ENCODE measurements around the gene TAX1BP3. TPM values are rescaled to one million over a fixed set of nuclear protein-coding genes. Genes with fewer than 3 reads are reported as not detected.
A peak's percentile ranks its signal among the peaks of the same experiment; 100 is the strongest.

Gene TAX1BP3
- total and polyA plus RNA-seq, 2 of the 13 experiments (the other 11 are each of a cell fraction or from before 2014, with no cell fraction given): 16.7 to 45.1 TPM

- TF ChIP-seq SUZ12 (IDR thresholded peaks at IDR 0.05; ENCODE audit: low read depth, low read length) (no peak), ARNTL (CRISPR knock-in tag; IDR thresholded peaks at IDR 0.05) (peak; percentile 32; the same call in 1 of the 2 replicates), RFXANK (CRISPR knock-in tag; IDR thresholded peaks at IDR 0.05) (no peak), BORCS8-MEF2B (CRISPR knock-in tag; IDR thresholded peaks at IDR 0.05) (peak; percentile 24; the same call in 1 of the 2 replicates), ZNF782 (CRISPR knock-in tag; IDR thresholded peaks at IDR 0.05; ENCODE audit: borderline replicate concordance) (no peak), ZNF382 (CRISPR knock-in tag; IDR thresholded peaks at IDR 0.05; ENCODE audit: borderline replicate concordance) (no peak), PREB (CRISPR knock-in tag; IDR thresholded peaks at IDR 0.05) (no peak), ZSCAN21 (CRISPR knock-in tag; IDR thresholded peaks at IDR 0.05; ENCODE audit: borderline replicate concordance) (no peak), ZBTB3 (CRISPR knock-in tag; IDR thresholded peaks at IDR 0.05; ENCODE audit: borderline replicate concordance, low read depth) (no peak), PAXIP1 (CRISPR knock-in tag; conservative IDR thresholded peaks at IDR 0.05) (peak; percentile 80), ZNF326 (CRISPR knock-in tag; IDR thresholded peaks at IDR 0.05; ENCODE audit: borderline replicate concordance) (no peak), RFX5 (IDR thresholded peaks at IDR 0.05; ENCODE audit: low read depth, low read length) (no peak), ZSCAN9 (CRISPR knock-in tag; IDR thresholded peaks at IDR 0.05; ENCODE audit: borderline replicate concordance) (no peak)
- TF ChIP-seq, protein P1, sequence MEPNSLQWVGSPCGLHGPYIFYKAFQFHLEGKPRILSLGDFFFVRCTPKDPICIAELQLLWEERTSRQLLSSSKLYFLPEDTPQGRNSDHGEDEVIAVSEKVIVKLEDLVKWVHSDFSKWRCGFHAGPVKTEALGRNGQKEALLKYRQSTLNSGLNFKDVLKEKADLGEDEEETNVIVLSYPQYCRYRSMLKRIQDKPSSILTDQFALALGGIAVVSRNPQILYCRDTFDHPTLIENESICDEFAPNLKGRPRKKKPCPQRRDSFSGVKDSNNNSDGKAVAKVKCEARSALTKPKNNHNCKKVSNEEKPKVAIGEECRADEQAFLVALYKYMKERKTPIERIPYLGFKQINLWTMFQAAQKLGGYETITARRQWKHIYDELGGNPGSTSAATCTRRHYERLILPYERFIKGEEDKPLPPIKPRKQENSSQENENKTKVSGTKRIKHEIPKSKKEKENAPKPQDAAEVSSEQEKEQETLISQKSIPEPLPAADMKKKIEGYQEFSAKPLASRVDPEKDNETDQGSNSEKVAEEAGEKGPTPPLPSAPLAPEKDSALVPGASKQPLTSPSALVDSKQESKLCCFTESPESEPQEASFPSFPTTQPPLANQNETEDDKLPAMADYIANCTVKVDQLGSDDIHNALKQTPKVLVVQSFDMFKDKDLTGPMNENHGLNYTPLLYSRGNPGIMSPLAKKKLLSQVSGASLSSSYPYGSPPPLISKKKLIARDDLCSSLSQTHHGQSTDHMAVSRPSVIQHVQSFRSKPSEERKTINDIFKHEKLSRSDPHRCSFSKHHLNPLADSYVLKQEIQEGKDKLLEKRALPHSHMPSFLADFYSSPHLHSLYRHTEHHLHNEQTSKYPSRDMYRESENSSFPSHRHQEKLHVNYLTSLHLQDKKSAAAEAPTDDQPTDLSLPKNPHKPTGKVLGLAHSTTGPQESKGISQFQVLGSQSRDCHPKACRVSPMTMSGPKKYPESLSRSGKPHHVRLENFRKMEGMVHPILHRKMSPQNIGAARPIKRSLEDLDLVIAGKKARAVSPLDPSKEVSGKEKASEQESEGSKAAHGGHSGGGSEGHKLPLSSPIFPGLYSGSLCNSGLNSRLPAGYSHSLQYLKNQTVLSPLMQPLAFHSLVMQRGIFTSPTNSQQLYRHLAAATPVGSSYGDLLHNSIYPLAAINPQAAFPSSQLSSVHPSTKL (CRISPR knock-in tag; IDR thresholded peaks at IDR 0.05): peak; percentile 53
- TF ChIP-seq, protein P2, sequence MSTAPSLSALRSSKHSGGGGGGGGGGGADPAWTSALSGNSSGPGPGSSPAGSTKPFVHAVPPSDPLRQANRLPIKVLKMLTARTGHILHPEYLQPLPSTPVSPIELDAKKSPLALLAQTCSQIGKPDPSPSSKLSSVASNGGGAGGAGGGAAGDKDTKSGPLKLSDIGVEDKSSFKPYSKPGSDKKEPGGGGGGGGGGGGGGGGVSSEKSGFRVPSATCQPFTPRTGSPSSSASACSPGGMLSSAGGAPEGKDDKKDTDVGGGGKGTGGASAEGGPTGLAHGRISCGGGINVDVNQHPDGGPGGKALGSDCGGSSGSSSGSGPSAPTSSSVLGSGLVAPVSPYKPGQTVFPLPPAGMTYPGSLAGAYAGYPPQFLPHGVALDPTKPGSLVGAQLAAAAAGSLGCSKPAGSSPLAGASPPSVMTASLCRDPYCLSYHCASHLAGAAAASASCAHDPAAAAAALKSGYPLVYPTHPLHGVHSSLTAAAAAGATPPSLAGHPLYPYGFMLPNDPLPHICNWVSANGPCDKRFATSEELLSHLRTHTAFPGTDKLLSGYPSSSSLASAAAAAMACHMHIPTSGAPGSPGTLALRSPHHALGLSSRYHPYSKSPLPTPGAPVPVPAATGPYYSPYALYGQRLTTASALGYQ (CRISPR knock-in tag; IDR thresholded peaks at IDR 0.05): no peak
These were observed 756 bp downstream of the TAX1BP3 start (continued) for GRCh38 chr17:3667366-3668278.
